HPDE6-E6E7 (cell line): Measurements from ENCODE around the gene ZNRF3.
"Not testable (repeated sequence)": the region's sequence is repeated elsewhere in the genome, so short reads cannot be mapped to it uniquely, and the experiment has no call there.

Source experiments
- DNase-seq: peaks from one replicate; pipeline ENCODE4 v3.0.0; 2011; ENCODE audit warnings: missing footprints; ENCODE audit errors: extremely low spot score

ZNRF3 gene

GRCh38 chr22:28882878-28883656 lies at the start of gene ZNRF3:
Gene ZNRF3 (plus strand): TSS chr22:28883572. CDS start chr22:28883767, 195 bp downstream.
- peak; percentile 79 for DNase-seq

DNA sequence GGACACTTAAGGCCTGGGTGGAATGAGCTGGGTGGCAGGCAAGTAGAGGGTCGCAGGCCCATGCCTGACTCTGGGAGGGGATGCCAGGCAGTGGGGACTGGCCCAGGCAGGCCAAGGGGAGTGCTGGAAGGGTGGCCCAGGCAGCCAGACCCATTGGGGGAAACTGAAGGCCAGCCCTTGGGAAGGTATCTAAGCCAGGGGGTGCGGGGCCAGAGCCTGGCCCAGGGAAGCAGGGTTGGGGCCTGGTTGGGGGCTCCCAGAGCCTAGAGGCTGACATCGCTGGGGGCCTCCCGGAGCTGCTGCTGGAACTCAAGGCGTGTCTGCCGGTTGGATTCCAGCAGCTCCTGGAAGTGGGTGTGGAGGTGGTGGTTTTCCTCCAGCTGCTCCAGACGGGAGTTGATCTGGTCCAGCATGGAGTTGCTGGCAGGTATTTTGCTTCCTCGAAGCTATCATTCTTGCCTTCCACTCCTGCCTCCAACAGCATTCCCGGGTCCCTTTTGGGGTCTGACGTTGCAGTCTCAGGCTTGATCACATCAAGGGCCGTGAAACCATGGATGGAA lies 47.7 kb upstream of the ZNRF3 start:
- DNase-seq: no peak

GRCh38 chr22:28837640-28838039 lies 45.7 kb upstream of the ZNRF3 start:
- no peak for DNase-seq

- DNase-seq: no peak
These were observed 44.4 kb upstream of the ZNRF3 start for GRCh38 chr22:28838971-28839370.

DNA sequence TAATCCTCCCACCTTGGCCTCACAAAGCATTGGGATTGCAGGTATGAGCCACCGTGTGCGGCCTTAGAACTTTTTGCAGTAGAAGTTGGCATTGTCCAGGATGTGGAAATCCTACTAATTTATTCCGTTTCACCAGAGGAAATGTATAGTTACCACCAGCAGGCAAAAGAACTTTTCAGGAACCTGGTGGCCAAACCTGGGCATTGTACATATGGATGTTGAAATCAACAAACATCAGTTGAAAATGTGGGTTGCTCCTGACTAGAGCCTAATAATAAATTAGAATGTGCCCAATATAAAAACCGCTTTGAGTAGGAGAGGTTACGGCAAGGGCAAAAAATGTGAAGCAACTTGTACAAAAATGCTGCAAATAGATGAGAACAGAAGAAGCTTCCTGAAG lies 42.3 kb upstream of the ZNRF3 start:
- no peak for DNase-seq

GRCh38 chr22:28843633-28844032 lies 39.7 kb upstream of the ZNRF3 start:
- no peak for DNase-seq

- not testable (repeated sequence) for DNase-seq
These were observed 39.1 kb upstream of the ZNRF3 start for GRCh38 chr22:28844277-28844676.

DNA sequence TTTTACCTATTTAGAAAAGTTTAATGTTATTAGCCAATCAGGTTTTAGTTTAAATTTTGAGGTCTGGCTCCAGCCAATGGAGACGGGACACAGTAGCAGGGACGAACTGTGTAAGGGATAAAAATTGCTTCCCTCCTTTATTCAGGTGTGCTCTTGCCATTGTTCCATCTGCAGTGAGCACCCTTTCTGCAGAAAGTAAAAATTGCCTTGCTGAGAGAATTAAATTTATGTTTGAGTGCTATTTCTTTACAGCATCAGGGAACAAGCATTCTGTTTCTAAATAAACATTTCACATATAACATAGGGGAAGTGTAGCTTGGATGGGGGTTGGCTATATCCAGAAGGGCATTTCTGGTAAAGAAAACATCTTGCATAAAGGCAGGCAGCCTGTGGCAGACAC lies 36.4 kb upstream of the ZNRF3 start:
- DNase-seq: no peak

GRCh38 chr22:28855355-28856094 lies 27.8 kb upstream of the ZNRF3 start:
- DNase-seq: peak; percentile 42

DNA sequence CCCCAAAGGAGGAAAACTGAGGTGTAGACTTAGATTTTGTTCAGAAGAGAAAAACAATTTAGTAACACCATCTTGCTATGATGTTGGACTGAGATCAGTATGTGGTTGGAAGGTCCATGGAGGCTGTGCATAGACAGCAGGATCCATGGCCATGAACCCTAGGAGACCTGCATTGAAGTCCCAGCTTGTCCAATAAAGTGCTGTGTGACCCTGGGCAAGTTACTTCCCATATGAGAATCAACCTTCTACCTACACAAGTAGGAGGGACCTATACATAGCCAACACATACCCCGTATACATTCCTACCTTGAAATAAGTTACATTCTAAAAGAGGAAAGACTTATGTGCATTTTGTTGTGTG lies 27.3 kb upstream of the ZNRF3 start:
- no peak for DNase-seq

- no peak for DNase-seq
These were observed 26.1 kb upstream of the ZNRF3 start for GRCh38 chr22:28857288-28857687.

- DNase-seq: no peak
These were observed 18.3 kb upstream of the ZNRF3 start for GRCh38 chr22:28864878-28865596.

- no peak for DNase-seq
These were observed 16.2 kb upstream of the ZNRF3 start for GRCh38 chr22:28867191-28867590.

GRCh38 chr22:28868389-28868788 lies 15.0 kb upstream of the ZNRF3 start:
- DNase-seq: not testable (repeated sequence)

GRCh38 chr22:28869736-28870135 lies 13.6 kb upstream of the ZNRF3 start:
- DNase-seq: no peak

- no peak for DNase-seq
These were observed 10.0 kb upstream of the ZNRF3 start for GRCh38 chr22:28873183-28873963.

DNA sequence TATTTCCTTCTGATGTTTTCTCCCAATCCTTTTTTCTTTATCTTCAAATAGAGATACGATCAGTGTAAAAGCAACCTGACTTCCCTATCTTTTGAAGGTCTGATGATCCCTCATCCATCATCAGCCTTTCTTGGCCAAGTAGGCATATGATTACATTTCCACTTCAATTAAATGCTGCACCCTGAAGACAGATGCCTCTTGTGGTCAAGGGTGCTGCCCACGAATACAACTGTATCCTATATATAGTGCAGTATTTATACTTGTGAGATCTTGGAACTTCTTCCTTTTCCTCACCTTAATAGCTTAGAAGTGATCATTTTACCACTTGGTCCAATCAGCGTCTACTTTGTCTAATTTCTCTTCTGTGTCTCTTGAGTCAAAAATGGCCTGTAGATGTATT lies 9.3 kb upstream of the ZNRF3 start:
- no peak for DNase-seq

- no peak for DNase-seq
These were observed 8.5 kb upstream of the ZNRF3 start for GRCh38 chr22:28874811-28875320.

DNA sequence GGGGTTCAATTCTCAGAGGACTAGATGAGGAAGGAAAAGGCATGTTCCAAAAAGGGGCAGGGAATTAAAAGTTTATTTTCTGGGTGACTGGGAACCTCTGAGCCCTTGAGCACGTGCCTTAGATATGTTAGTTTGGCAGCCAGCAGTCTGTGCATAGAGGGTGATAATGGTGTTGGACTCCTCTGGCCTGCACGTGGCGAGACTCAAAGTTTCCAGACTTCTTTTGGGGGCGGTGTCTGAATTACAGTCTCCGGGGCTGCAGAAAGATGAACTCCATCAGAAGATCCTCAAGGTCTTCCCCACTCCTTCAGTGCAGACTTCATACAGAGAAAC lies 861 bp upstream of the ZNRF3 start:
- no peak for DNase-seq

- no peak for DNase-seq
These were observed 215 bp downstream of the ZNRF3 start for GRCh38 chr22:28883657-28883916.

DNA sequence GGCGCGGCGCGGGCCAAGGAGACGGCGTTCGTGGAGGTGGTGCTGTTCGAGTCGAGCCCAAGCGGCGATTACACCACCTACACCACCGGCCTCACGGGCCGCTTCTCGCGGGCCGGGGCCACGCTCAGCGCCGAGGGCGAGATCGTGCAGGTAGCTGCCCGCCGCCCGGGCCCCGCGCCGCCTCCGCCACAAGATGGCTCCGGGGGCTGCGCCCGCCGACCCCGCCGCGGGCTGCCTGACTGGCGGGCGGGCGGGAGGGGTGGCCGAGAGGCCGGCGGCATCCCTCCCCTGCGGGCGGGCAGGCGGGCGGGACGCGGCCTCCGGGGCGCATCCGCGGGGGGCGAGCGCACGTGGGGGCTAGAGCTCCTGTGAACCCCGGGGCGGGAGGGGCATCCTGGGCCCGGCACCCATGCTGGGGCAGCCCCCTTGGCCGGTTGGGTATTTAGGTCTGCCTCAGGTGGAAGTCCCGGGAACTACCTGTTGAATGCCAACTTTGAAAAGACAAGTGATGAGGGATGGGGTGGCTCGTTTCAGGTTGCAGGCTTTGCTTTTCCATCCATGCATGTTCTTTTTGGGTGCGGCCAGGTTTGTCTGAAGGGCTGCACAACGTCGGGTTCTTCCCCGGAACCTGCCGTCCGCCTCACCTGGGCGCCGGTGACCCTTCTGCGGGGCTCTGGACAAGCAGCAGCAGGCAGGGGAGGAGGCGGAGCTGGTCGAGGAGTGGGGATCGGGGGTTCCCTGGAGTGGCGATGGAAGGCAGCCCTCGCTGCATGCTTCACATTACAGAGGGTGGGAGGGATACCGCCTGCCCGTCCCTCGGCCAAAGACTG lies 760 bp downstream of the ZNRF3 start:
- DNase-seq: peak; percentile 40
